Kidney epithelial cell (primary cell): ENCODE results near the gene PRUNE2. TPM values are rescaled to one million over a fixed set of nuclear protein-coding genes. Genes with fewer than 3 reads are reported as not detected.

Experiments used
- DNase-seq: peaks from one replicate; pipeline ENCODE4 v3.0.0-alpha.2; 2010; ENCODE audit warnings: low read depth
- H3K27me3 ChIP-seq: 2 replicates; pipeline ENCODE4 v1.6.0; 2011; ENCODE audit warnings: low read length; ENCODE audit not compliant: control insufficient read depth, insufficient read depth
- H3K36me3 ChIP-seq: 2 replicates; pipeline ENCODE4 v1.5.1; 2011; ENCODE audit warnings: low read length; ENCODE audit not compliant: control insufficient read depth, insufficient read depth
- H3K4me3 ChIP-seq: 2 replicates; pipeline ENCODE4 v1.5.1; 2011; ENCODE audit warnings: low read depth, mild to moderate bottlenecking, control low read depth, low read length
- total RNA-seq: library from RNA; depleted of rRNA; stranded (reverse); fragments of >200 nt; gene quantifications from 2 replicates; pipeline ENCODE4 v1.2.3, GENCODE V29; 2015
- TF ChIP-seq, protein P1 (sequence below): IDR thresholded peaks from 2 replicates; pipeline ENCODE4 v1.5.1; 2011; ENCODE audit warnings: mild to moderate bottlenecking, moderate library complexity, low read length, control low read depth, inconsistent platforms; ENCODE audit not compliant: insufficient read depth, poor library complexity, severe bottlenecking

PRUNE2 gene
- total RNA-seq, 1 donor from 2014 or later: 1.0 TPM

DNA sequence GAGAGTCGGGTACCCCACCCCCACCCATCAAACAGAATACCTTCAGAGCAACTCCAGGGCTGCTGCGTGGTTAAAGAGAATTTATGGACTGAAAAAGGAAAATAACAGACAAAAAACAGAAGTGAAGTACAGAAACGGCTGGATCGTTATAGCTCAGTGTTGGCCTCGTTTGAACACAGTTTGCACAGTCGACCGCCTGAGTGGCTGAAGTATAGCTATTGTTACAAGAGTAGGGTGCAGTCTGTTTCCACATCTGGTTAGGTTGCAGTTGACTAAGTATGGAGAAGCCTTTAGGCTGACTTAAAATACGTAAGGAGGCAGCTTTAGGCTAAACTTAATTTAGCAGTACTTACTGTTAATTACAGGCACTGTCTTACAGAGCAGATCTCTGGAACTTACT is 325.7 kb downstream of the PRUNE2 start:
- DNase-seq: no peak
- no peaks in the 10 kb centered on the region for H3K27me3 ChIP-seq
- no peak overlapping the region for H3K4me3 ChIP-seq
- H3K36me3 ChIP-seq: no peaks in the 10 kb centered on the region
- TF ChIP-seq, protein P1, sequence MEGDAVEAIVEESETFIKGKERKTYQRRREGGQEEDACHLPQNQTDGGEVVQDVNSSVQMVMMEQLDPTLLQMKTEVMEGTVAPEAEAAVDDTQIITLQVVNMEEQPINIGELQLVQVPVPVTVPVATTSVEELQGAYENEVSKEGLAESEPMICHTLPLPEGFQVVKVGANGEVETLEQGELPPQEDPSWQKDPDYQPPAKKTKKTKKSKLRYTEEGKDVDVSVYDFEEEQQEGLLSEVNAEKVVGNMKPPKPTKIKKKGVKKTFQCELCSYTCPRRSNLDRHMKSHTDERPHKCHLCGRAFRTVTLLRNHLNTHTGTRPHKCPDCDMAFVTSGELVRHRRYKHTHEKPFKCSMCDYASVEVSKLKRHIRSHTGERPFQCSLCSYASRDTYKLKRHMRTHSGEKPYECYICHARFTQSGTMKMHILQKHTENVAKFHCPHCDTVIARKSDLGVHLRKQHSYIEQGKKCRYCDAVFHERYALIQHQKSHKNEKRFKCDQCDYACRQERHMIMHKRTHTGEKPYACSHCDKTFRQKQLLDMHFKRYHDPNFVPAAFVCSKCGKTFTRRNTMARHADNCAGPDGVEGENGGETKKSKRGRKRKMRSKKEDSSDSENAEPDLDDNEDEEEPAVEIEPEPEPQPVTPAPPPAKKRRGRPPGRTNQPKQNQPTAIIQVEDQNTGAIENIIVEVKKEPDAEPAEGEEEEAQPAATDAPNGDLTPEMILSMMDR: no peak

DNA sequence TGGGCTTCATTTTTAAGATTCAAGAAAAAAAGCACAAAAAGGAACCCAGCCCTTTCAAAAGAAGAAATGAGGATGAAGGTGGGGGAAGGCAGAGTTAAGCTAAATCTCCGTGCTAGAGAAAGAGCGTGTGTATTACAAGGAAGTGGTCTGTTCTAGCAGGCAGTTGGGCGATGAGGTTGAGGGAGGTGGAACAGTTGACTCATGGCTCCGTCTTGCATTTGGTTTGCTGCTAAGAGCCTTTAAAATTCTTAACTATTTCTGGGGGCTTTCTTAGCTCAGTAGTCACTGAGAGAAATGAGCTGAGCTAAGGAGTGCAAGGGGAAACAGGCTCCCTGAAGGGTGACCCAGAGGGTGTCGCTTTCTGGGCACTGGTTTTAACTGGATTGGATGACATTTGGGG is 329.6 kb downstream of the PRUNE2 start:
- no peaks in the 10 kb centered on the region for H3K27me3 ChIP-seq
- no peak overlapping the region for H3K4me3 ChIP-seq
- TF ChIP-seq, protein P1: no peak
- no peaks in the 10 kb centered on the region for H3K36me3 ChIP-seq
- peak; percentile 83 for DNase-seq

DNA sequence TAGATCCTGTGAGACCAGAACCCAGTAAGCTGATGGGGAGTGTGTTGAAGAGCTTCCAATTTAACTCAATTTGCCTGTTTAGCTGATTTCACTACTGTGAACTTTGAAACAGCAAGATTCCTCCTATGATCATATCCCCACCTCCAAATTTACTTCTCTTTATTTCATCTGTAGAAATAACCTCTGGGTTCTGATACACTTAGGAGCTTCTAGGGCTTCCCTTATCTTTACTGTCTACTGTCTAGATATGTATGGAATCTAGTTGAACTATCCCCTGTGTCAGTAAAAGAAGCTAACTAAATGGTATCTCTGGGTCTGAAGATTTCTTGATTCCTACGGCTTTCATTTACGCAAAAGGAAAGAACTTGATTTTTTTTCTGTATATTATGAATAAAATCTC is 330.2 kb downstream of the PRUNE2 start:
- TF ChIP-seq, protein P1: no peak
- Histone ChIP-seq H3K36me3 (no peaks in the 10 kb centered on the region), H3K27me3 (no peaks in the 10 kb centered on the region), H3K4me3 (no peak overlapping the region)
- DNase-seq: no peak

DNA sequence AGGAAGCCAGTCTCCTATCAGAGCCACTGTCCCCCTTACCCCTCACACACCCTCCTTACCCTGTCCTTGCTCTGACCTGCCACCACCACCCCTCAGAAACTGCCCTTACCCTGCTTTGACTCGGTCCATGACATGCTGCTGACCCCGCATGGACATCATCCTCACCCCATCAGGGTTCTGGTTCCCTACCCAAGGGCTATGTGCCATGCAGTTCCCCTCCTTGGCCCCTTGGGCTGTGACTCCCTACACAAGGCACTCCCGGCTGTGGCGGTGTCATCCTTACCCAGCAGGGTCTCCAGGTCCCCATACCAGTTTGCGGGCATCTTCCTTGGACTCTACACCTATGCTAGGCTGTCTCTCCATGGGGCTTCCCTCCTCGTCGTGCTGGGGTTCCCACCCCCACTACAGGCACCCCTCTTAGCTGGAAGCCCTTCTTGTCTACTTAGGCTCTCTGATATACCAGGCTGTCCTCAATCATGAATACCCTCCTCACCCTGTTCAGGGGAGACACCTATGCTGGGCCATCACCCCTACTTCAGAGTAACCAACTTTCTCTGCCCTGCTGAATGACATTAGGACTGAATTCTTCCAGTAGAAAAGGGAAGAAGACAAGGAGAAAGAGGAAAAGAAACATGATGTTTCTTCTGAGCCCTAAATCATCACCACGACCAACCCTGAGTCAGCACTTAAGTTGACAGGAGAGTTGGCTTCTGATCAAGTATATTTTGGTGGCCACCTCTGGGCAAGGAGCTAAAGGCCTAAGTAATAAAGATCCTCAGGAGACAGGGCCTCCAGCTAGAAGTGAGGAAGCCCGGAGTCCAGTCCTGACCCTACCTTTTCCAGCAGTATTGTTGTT is 331.8 kb downstream of the PRUNE2 start:
- TF ChIP-seq, protein P1: no peak
- Histone ChIP-seq H3K36me3 (no peaks in the 10 kb centered on the region), H3K27me3 (no peaks in the 10 kb centered on the region), H3K4me3 (no peak overlapping the region)
- DNase-seq: no peak

DNA sequence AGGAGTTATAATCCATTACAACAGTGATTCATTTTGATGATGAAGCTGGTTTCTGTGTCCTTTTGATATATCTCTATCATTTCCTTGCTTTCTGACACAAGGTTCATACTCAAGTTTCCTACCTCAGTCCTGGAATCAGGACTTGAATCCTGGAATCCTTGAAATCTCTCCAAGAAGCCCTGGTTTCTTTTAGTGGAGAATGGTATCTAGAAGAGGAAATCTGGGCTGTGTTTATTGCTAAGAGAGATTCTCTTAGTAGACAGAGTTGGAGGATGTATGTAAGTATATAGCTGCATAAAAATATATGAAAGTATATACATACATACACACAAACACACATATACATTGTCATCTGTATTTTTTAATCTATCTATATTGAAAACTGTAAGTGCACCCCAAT is 332.5 kb downstream of the PRUNE2 start:
- no peak overlapping the region for H3K4me3 ChIP-seq
- no peak for DNase-seq
- no peaks in the 10 kb centered on the region for H3K36me3 ChIP-seq
- TF ChIP-seq, protein P1: no peak
- no peaks in the 10 kb centered on the region for H3K27me3 ChIP-seq

DNA sequence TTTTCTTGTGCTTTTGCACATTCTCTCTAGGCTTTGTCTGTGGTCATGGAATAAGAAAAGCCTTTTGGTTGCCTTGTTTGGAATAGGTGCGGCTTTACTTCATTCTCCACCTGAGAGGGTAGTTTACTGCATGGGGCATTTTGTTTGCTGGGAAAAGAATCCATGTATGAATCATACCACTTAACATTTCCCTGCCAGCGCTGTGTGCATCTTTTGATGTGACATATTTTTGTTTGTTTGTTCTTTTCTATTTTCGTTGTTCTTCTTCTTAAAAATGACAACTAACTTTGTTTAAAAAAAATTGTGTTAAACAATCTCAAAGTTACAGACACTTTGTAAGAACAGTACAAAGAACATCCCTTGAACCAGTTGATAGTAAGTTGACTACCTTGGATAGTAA is 333.8 kb downstream of the PRUNE2 start:
- H3K36me3 ChIP-seq: no peaks in the 10 kb centered on the region
- no peak for DNase-seq
- no peaks in the 10 kb centered on the region for H3K27me3 ChIP-seq
- TF ChIP-seq, protein P1: no peak
- H3K4me3 ChIP-seq: no peak overlapping the region
